ENCODE measurements around the gene SYT15.

GRCh38 chr10:46558392-46559185, 20.3 kb upstream of the SYT15 start:
- no peak for TF ChIP-seq CTCF (conservative IDR thresholded peaks at IDR 0.05; ENCODE audit: low read length)
- TF ChIP-seq EZH2phosphoT487 (IDR thresholded peaks at IDR 0.05; ENCODE audit: borderline replicate concordance), result no peak
